Right renal cortex interstitium (tissue), 3 donors: ENCODE data around the gene FCHO2. TPM values are rescaled to one million over a fixed set of nuclear protein-coding genes. Genes with fewer than 3 reads are reported as not detected.
"Not testable (repeated sequence)": the region's sequence is repeated elsewhere in the genome, so short reads cannot be mapped to it uniquely, and the experiment has no call there.

Experiments
- DNase-seq, 3 donors: peaks; one replicate each; pipeline ENCODE4 v3.0.0-alpha.2; 2013; ENCODE audit warnings: low read depth in 3 of 3, low spot score in 2 of 3
- polyA plus RNA-seq, 3 donors: library from polyadenylated mRNA; unstranded; fragments of 120-200 nt; gene quantifications; one replicate each; pipeline ENCODE4 v1.2.1, GENCODE V29; 2013; ENCODE audit not compliant: insufficient read length in 3 of 3

The FCHO2 gene
- polyA plus RNA-seq, 3 donors = 30.1 to 30.8 (median 30.8) TPM

DNA sequence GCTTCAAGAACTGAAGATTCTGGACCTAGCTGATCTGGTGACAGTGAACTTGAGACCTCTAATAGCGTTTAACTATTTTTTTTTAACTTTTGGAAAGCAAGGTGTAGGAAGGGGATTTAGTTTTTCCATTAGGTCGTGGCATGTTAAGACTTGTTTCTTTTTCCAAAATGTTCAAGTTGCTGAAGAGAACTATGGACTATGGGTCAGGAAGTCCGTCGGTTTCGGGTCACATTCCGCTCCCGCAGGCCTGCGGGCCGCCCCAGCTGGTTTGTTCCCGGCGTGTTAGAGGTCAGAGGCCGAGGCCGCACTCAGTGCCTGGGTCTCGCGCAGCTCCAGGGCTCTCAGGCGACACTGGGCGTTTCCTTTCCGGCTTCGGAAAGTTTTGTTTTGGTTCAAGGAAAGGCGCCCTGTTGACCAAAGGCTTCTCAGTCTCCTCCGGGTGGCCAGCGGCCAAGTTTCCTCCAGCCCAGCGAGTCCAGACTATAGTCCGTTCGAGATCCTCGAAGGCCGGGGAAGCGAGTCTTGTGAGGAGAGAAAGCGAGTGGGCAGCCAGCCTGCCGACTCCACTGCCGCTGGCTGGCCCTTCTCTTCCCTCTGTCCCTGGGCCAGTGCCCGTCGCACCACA, 586 bp upstream of the FCHO2 start:
- peak in 1 of 3 donors; percentile 46 for DNase-seq

- peak; percentile 59 to 63 (median 61) for DNase-seq
Measured at GRCh38 chr5:72956324-72957140, 691 bp downstream of the FCHO2 start.

- DNase-seq = no peak
Measured at GRCh38 chr5:72957337-72957736, 1.5 kb downstream of the FCHO2 start.

DNA sequence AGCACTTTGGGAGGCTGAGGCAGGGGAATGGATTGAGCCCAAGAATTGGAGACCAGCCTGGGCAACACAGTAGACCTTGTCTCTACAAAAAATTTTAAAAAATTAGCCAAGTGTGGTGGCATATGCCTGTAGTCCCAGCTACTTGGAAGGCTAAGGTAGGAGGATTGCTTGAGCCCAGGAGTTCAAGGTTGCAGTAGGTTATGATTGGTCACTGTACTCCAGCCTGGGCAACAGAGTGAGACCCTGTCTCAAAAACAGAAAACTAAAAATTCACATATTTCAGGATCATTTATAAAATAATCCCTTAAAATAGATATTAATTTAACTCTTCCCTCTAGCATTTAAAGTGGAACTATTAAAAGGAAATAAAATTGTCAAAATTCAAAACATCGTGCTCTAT, 3.4 kb downstream of the FCHO2 start:
- no peak for DNase-seq

DNA sequence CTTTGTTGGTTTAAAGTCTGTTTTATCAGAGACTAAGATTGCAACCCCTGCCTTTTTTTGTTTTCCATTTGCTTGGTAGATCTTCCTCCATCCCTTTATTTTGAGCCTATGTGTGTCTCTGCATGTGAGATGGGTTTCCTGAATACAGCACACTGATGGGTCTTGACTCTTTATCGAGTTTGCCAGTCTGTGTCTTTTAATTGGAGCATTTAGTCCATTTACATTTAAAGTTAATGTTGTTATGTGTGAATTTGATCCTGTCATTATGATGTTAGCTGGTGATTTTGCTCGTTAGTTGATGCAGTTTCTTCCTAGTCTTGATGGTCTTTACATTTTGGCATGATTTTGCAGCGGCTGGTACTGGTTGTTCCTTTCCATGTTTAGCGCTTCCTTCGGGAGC, 18.6 kb downstream of the FCHO2 start:
- not testable (repeated sequence) for DNase-seq

- not testable (repeated sequence) for DNase-seq
Measured at GRCh38 chr5:72976810-72977209, 21.0 kb downstream of the FCHO2 start.

DNA sequence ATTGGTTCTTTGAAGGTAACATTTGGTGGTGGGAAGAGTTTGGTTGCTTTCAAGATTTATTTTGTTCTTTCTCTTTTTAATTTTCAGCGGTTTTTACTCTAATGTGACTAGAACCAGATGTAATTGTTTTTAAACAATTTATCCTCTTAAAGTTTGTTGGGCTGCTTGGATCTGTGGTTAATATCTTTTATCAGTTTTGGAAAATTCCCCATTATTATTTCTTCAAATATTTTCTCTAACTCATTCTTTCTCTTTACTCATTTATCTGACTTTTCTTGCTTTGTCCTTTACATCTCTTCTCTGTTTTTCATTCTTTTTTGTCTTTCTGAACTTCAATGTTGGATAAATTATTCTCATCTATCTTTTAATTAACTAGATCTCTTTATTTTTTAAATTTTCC, 29.9 kb downstream of the FCHO2 start:
- no peak for DNase-seq

GRCh38 chr5:72988769-72989168, 32.9 kb downstream of the FCHO2 start:
- no peak for DNase-seq

DNA sequence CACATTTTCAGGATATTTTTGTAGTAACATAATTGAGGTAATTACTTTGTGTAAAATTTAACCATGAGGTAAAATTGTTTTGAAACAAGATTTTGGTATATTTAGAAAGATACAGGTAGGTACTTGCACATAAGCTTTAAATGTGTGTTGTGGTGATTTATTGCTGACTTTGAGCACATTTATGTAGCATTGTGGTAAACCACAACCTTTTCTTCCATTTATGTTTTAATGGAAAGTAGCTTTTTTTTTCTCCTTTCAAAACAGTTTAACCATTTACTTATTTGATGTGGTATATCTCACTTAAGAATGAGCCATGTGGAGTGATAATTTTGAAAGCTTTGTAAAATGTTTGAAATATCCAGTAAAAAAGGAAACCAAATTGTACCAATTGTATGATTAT, 35.6 kb downstream of the FCHO2 start:
- no peak for DNase-seq

DNA sequence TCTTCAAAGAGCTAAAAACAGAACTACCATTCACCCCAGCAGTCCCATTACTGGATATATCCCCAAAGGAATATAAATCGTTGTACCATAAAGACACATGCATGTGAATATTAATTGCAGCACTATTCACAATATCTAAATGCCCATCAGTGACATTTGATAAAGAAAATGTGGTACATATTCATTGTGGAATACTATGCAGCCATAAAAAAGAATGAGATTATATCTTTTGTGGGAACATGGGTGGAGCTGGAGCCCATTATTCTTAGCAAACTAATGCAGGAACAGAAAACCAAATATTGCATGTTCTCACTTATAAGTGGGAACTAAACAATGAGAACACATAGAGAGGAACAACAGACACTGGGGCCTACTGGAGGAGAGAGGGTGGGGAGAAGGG, 38.7 kb downstream of the FCHO2 start:
- no peak for DNase-seq

DNA sequence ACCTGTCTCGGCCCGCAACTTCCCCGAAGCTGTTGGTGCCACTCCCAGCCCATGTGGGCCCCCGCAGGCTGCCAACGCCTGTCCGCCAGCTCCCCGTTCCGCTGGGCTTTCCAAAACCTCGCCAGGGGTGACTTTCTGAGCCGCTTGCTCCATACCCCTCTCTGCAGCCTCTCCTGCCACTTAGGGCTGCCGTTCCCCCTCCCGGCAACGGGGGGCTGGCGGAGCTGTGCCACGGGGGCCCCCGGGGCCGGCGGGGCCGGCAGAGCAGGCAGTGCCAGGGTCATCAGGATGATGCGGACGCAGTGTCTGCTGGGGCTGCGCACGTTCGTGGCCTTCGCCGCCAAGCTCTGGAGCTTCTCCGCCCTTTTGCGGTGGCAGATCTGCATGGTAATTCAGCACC, 40.8 kb downstream of the FCHO2 start:
- no peak for DNase-seq

GRCh38 chr5:72999916-73000315, 44.1 kb downstream of the FCHO2 start:
- no peak for DNase-seq

- DNase-seq = no peak
Measured at GRCh38 chr5:73005886-73006285, 50.0 kb downstream of the FCHO2 start.

DNA sequence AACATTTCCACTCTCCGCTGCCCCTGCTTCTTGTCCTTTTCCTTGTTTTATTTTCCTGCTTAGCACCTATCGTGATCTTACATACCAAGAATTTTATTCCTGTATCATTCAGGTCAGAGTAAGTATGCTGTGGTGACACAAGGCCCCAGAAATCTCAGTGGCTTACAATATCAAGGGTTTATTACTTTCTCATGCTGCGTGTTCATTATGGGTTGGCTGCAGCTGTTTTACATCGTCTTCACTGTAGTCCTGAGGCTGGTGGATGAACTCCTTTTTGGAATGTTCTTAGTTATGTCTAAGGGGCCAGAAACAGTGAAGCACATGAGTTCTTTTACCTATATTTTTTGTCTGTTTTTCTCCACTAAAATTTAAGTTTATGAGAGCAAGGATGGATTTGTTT, 51.2 kb downstream of the FCHO2 start:
- no peak for DNase-seq

DNA sequence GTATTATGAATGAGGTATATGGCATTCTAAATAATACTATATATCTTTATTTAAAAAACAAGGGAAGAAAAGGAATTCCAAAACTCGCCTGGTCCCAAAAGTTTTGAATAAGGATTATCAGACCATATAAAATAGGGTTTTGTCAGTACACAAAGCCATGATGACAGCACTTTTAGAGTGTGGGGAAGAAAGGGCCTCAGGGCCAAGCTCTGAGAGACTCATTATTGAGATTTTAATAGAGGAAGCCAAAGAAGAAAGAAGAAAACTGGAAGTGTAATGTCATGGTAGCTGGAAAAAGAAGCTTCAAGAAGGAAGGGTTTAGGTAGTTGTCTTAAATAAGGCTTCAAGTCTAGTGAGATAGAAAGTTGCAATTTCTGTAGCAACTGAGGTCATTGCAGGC, 53.0 kb downstream of the FCHO2 start:
- DNase-seq = no peak

- not testable (repeated sequence) for DNase-seq
Measured at GRCh38 chr5:73011612-73012011, 55.8 kb downstream of the FCHO2 start.

DNA sequence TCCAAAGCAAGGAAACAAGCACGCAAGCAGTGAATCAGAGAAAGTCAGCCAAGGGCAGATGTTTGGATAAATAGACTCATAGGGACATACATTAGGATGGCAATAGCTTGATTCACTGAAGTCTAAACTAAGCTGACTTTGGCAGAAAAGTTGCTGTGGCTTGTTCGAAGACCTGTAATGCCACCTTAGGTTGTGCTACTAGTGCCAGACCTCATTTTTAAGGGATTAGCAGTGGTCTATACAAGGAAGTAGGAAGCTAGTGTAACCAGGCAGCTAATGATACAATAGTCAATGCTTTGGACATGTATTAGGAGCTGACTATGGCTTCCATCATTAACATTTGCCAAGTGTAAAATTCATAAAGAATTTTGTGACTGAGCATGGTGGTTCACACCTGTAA, 63.1 kb downstream of the FCHO2 start:
- no peak for DNase-seq

DNA sequence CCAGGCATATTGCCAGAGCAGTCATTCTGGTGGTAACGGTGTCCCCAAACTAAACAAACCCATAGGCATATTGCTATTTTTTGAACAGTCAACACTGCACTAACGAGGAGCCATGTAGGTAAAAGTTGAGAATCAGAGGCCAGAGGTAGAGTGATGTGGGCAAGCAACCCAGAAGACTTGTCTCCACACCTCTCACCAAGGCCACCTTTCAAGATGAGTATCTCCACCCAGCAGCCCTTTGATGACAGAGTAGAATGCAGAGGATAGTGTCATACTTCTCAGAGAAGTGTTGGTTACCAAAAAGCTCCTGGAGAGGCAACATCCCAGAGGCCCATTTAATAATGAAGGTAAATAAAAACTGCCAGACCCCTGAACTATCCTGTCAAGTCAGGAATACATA, 63.9 kb downstream of the FCHO2 start:
- DNase-seq = no peak

DNA sequence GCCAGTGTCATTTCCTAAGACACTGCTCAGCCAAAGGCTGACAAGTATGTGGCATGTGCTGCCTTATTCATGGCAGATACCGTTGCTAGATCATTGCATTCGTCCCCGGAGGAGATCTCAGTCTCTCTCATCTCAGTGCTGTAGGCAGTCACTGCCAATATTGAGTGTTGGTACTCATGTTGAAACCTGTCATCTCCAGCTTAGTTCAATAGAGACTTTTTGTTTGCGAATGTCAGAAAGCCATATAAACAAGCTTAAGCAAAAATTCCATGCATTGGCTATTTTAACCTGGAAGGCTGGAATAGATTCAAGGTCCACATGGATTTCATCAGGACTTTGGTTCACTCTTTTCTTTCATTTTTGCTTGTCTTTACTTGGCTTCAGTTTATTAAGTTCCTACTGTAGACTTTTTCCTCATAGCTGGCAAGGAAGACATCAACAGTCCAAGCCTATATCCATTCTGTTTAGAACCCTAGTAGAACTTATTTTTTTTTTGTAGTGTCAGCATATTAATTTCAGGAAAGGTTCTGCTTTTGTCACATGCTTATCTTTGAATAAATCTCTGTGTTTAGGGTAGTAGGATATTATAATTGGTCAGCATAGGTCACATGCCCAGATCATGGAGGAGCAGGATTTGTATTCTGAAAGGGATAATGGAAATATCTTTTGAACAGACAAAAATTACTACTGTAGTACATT, 66.8 kb downstream of the FCHO2 start:
- DNase-seq = no peak

DNA sequence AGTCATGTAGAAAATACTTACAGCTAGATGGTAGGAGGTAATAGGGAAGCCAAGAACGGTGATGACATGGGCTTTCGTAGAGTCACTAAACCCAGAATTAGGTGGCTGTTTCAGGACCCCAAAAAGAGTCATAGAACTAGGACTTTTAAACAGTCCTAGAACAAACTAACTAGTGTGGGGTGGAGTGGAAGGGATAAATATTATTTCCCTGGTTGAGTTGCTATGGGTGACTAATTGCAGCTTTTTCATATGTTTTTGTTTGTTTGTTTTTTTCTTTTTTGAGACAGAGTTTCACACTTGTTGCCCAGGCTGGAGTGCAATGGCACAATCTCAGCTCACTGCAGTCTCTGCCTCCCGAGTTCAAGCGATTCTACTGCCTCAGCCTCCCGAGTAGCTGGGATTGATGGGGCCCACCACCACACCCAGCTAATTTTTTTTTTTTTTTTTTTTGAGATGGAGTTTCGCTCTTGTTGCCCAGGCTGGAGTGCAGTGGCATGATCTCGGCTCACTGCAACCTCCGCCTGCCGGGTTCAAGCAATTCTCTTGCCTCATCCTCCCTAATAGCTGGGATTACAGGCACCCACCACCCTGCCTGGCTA, 69.2 kb downstream of the FCHO2 start:
- not testable (repeated sequence) for DNase-seq

DNA sequence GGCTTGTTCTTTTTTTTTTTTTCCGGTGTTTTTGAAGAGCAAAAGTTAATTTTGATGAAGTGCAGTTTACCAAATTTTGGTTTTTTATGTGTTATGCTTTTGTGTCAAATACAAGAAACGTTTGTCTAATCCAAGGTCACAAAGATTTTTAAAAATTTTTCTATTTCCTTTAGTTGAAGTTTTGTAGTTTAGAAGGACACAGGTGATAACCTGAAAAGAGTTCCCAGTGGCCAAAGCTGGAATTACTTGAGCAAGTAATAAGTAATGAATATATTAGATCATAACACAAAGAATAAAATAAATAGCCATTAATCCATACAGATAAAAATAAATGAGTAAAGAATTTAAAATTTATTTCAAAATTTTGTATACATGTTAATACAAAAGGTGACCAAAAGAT, 71.5 kb downstream of the FCHO2 start:
- DNase-seq = no peak
